Activated CD8-positive, alpha-beta T cell treated with anti-CD3 and anti-CD28 coated beads for 36 hours (primary cell): ENCODE measurements around the gene NFIA. TPM values are rescaled to one million over a fixed set of nuclear protein-coding genes. Genes with fewer than 3 reads are reported as not detected.

Experiments used
- ATAC-seq: fragments of 200-7000 bp; cut with Tn5 transposase; one replicate; pipeline ENCODE4 v1.10.0; 2021; ENCODE audit warnings: mild to moderate bottlenecking, moderate library complexity
- CTCF ChIA-PET: fragments of 350-600 bp; sonication (Branson Sonifier 250); formaldehyde crosslinking; loops from one replicate; lab custom pipeline; 2021; ENCODE audit warnings: antibody characterized with exemption; lab: Charles Lee
- POLR2A ChIA-PET: fragments of 350-600 bp; sonication (Branson Sonifier 250); formaldehyde crosslinking; loops from one replicate; lab custom pipeline; 2021; ENCODE audit warnings: antibody characterized with exemption; lab: Charles Lee
- DNase-seq: peaks from one replicate; pipeline ENCODE4 v3.0.0-alpha.2; 2020
- H3K27ac Mint-ChIP-seq: one replicate; pipeline ENCODE4 v1.8.0; 2021; ENCODE audit warnings: mild to moderate bottlenecking, mixed read lengths
- H3K27me3 Mint-ChIP-seq: one replicate; pipeline ENCODE4 v1.8.0; 2021; ENCODE audit warnings: mixed read lengths
- H3K36me3 Mint-ChIP-seq: one replicate; pipeline ENCODE4 v1.8.0; 2021; ENCODE audit warnings: low read depth, mixed read lengths
- H3K4me1 Mint-ChIP-seq: one replicate; pipeline ENCODE4 v1.8.0; 2021; ENCODE audit warnings: low read depth, mixed read lengths
- H3K4me3 Mint-ChIP-seq: one replicate; pipeline ENCODE4 v1.8.0; 2021; ENCODE audit warnings: mild to moderate bottlenecking, moderate library complexity, mixed read lengths
- H3K9me3 Mint-ChIP-seq: one replicate; pipeline ENCODE4 v1.8.0; 2021; ENCODE audit warnings: mixed read lengths
- intact Hi-C: fragments of 100-400 bp; cut with micrococcal nuclease; formaldehyde crosslinking; loops from one replicate; pipeline ENCODE4 v1.10.0; 2022
- total RNA-seq, 2 experiments: library from RNA; stranded (reverse); gene quantifications; one replicate each; pipeline ENCODE4 v1.2.3, GENCODE V29; 2021
- TF ChIP-seq, protein P1 (sequence below): fragments of 200-600 bp; IDR thresholded peaks from one replicate; pipeline ENCODE4 v1.8.0; 2022; ENCODE audit warnings: antibody characterized with exemption, mild to moderate bottlenecking

NFIA gene
- total RNA-seq, 2 experiments from 2014 or later = 1.9 to 2.4 TPM

DNA sequence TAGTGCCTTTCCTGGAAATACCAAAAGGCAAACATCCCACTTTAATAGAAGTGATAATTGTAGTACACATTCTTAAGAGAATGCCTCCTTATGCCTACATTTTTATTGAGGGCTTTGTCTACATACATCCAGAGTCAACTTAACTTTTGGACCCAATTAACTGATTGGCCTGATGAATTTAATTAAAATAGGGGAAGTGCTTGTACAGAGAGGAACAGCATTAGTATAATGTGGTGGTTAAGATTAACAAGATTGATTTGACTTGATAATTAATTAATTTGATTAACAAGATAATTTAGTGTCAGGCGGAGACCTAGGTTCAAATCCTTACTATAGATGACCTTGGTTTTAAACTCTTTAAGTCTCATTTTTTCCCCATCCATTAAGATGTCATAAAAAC is 111.4 kb downstream of the NFIA start:
- DNase-seq (no peak), ATAC-seq (no peak)
- H3K36me3 Mint-ChIP-seq = no peaks in the 10 kb centered on the region
- TF ChIP-seq, protein P1, sequence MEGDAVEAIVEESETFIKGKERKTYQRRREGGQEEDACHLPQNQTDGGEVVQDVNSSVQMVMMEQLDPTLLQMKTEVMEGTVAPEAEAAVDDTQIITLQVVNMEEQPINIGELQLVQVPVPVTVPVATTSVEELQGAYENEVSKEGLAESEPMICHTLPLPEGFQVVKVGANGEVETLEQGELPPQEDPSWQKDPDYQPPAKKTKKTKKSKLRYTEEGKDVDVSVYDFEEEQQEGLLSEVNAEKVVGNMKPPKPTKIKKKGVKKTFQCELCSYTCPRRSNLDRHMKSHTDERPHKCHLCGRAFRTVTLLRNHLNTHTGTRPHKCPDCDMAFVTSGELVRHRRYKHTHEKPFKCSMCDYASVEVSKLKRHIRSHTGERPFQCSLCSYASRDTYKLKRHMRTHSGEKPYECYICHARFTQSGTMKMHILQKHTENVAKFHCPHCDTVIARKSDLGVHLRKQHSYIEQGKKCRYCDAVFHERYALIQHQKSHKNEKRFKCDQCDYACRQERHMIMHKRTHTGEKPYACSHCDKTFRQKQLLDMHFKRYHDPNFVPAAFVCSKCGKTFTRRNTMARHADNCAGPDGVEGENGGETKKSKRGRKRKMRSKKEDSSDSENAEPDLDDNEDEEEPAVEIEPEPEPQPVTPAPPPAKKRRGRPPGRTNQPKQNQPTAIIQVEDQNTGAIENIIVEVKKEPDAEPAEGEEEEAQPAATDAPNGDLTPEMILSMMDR = no peak
- no peaks in the 10 kb centered on the region for H3K4me1 Mint-ChIP-seq
- no peak overlapping the region for H3K27ac Mint-ChIP-seq
- intact Hi-C loops = no loop called here
- no peaks in the 10 kb centered on the region for H3K9me3 Mint-ChIP-seq
- ChIA-PET CTCF (no interaction called here), POLR2A (no interaction called here)
- no peak overlapping the region for H3K4me3 Mint-ChIP-seq
- H3K27me3 Mint-ChIP-seq = no peaks in the 10 kb centered on the region

DNA sequence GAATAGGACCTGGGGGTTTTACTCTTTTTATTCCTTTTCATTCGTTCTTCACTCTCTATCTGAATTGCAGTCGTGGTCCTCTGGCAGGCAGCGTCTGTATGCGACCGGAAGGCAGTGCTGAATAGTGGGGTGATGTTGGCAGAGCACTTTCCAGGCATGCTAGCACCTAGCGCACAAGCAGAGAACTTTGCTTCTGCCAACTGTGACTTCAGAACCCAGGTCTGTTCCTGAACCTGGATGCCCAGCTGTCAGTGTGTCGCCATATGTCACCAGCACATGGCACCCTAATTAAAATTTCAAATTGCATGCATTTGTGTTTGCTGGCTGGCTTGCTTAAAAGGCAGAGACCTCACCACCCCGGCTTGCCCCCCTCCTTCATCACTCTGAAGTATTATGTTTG is 116.2 kb downstream of the NFIA start:
- Mint-ChIP-seq H3K27me3 (no peaks in the 10 kb centered on the region), H3K9me3 (no peaks in the 10 kb centered on the region), H3K4me1 (no peaks in the 10 kb centered on the region), H3K36me3 (no peaks in the 10 kb centered on the region), H3K27ac (no peak overlapping the region), H3K4me3 (no peak overlapping the region)
- ChIA-PET CTCF (interaction anchor here (0.9 to 1.0 kb wide), 2 partner anchors 10 to 14 kb away, joined by 3 read pairs; no protein-coding TSS in a partner anchor), POLR2A (no interaction called here)
- no peak for ATAC-seq
- no peak for DNase-seq
- TF ChIP-seq, protein P1 = no peak
- intact Hi-C loops = no loop called here

DNA sequence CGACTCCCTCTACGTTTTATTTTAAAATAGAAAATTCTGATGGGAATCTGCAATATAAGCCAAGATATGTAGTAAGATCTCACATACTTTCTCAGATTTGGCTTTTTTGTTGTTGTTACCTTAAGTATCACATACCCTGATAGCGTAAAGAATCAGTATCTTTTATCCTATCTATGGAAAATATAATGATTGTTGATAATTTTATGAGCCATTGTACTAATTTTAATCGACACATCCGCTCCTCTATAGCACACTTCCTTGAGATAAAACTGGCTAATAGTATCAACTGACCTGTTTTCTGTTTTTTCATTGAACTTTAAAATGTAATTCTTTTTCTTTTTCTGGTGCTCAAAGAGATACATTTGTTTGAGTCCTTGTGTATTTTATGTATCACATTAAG is 118.7 kb downstream of the NFIA start:
- H3K27ac Mint-ChIP-seq = no peak overlapping the region
- H3K4me1 Mint-ChIP-seq = no peaks in the 10 kb centered on the region
- no peaks in the 10 kb centered on the region for H3K27me3 Mint-ChIP-seq
- H3K9me3 Mint-ChIP-seq = no peaks in the 10 kb centered on the region
- POLR2A ChIA-PET = no interaction called here
- DNase-seq (no peak), ATAC-seq (no peak)
- no peak overlapping the region for H3K4me3 Mint-ChIP-seq
- intact Hi-C loops = no loop called here
- CTCF ChIA-PET = interaction anchor here (1.0 to 1.7 kb wide), 2 partner anchors 8 to 158 kb away, joined by 3 read pairs; no protein-coding TSS in a partner anchor
- TF ChIP-seq, protein P1 = no peak
- no peaks in the 10 kb centered on the region for H3K36me3 Mint-ChIP-seq

DNA sequence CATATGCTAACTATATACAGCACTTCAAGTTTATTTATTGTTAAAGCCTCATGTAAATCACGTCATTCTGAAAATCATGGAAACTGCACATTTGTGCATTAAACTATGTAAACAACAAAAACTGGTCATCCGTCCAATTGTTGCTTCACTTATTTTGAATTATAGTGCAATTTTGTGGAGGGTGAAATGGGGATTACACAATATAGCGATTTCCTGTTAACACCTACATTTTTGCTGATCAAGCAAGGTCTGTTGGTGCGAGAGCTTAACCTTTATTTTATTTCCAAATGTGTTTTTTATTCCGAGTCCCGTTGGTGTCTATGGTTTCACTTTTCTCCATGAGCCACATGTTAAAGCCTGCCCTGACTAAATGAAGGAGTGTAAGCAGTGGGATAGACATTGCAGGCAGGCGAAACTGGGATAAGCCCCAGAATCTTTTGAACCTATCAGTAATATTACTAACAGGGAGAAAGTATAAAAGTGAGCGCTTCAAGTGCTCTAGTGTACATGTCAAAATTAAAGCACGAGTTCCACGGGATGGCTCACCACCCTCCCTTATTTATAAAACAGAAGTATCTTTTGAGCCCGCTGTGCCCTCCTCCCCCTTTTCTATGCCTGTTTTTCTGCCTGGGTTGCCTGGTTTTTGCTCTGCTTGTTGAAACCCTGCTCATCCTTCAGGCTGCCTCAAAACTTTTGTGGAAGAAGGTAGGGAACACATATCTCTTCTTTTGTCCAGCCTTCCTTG is 120.7 kb downstream of the NFIA start:
- Mint-ChIP-seq H3K9me3 (no peaks in the 10 kb centered on the region), H3K4me1 (no peaks in the 10 kb centered on the region), H3K36me3 (no peaks in the 10 kb centered on the region), H3K27me3 (no peaks in the 10 kb centered on the region), H3K27ac (no peak overlapping the region), H3K4me3 (no peak overlapping the region)
- intact Hi-C loops = no loop called here
- TF ChIP-seq, protein P1 = no peak
- DNase-seq (no peak), ATAC-seq (no peak)
- CTCF ChIA-PET = no interaction called here
- POLR2A ChIA-PET = no interaction called here

DNA sequence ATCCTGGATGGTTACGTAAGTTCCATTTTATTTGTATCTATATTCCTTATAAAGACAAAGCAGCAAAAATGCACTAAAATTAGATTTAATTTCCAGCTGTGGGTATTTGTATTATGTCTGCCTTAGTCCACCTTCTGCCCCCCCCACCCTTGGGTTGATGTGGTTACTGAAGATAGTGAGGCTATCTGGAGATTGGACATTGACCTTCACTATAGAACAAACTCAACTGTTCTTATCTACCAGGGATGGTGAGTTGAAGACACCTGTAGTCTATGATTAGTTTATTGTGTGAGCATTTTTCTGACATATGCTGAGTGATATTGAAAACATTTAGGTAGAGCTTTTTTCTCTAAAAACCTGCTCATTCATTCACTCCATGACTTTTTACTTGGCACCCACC is 122.2 kb downstream of the NFIA start:
- H3K9me3 Mint-ChIP-seq = no peaks in the 10 kb centered on the region
- TF ChIP-seq, protein P1 = no peak
- intact Hi-C loops = no loop called here
- H3K27ac Mint-ChIP-seq = no peak overlapping the region
- ATAC-seq (no peak), DNase-seq (no peak)
- POLR2A ChIA-PET = no interaction called here
- CTCF ChIA-PET = no interaction called here
- H3K27me3 Mint-ChIP-seq = no peaks in the 10 kb centered on the region
- no peaks in the 10 kb centered on the region for H3K36me3 Mint-ChIP-seq
- no peaks in the 10 kb centered on the region for H3K4me1 Mint-ChIP-seq
- no peak overlapping the region for H3K4me3 Mint-ChIP-seq
